Subcutaneous abdominal adipose tissue (tissue), 5 donors: Measurements from ENCODE around the gene PPARD.

Source experiments
- H3K27ac ChIP-seq: one replicate; pipeline ENCODE4 v1.7.0; 2013; ENCODE audit warnings: low read depth, mild to moderate bottlenecking, inconsistent platforms, low read length, moderate library complexity
- H3K27me3 ChIP-seq, 5 donors: one replicate each; pipeline ENCODE4 v1.7.0; 2013; ENCODE audit warnings: low read length in 5 of 5, inconsistent platforms in 1 of 5; ENCODE audit not compliant: control insufficient read depth in 5 of 5, insufficient read depth in 4 of 5
- H3K36me3 ChIP-seq, 5 donors: one replicate each; pipeline ENCODE4 v1.7.0; 2013; ENCODE audit warnings: low read length in 5 of 5; ENCODE audit not compliant: control insufficient read depth in 5 of 5, insufficient read depth in 5 of 5
- H3K4me1 ChIP-seq, 5 donors: one replicate each; pipeline ENCODE4 v1.7.0; 2013; ENCODE audit warnings: low read length in 5 of 5, mild to moderate bottlenecking in 3 of 5, moderate library complexity in 1 of 5; ENCODE audit not compliant: control insufficient read depth in 5 of 5, insufficient read depth in 5 of 5
- H3K4me3 ChIP-seq, 5 donors: one replicate each; pipeline ENCODE4 v1.7.0; 2013; ENCODE audit warnings: low read length in 5 of 5, low read depth in 1 of 5
- H3K9ac ChIP-seq, 5 donors: one replicate each; pipeline ENCODE4 v1.7.0; 2013; ENCODE audit warnings: low read length in 5 of 5, mild to moderate bottlenecking in 4 of 5, moderate library complexity in 3 of 5
- H3K9me3 ChIP-seq, 5 donors: one replicate each; pipeline ENCODE4 v1.7.0; 2013; ENCODE audit warnings: low read length in 5 of 5; ENCODE audit not compliant: control insufficient read depth in 5 of 5
- donor health status: healthy.
- donor health status: healthy.
- donor health status: healthy.
- donor health status: healthy.
- donor health status: healthy.

The PPARD gene

DNA sequence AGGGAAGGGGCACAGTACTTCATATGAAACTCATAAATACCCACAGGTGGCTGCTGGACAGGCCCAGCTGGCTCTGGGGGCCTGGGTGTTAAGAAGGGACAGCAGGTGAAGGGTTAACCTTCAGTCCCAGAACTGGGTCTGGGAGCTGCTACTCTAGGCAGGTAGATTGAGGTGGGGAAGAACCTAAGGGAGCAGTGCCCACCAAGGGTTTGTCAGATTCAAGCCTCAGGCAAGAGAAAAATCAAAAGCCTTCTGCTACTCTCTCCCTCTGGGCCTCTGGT is 131.4 kb downstream of the PPARD start:
- Histone ChIP-seq H3K27ac (no peak overlapping the region), H3K9me3 (no peaks in the 10 kb centered on the region), H3K27me3 (no peaks in the 10 kb centered on the region), H3K36me3 (peaks cover 5 to 84% (median 48%) of the 10 kb centered on the region in 5 donors), H3K4me1 (peaks cover 0 to 31% (median 17%) of the 10 kb centered on the region in 5 donors), H3K9ac (no peak overlapping the region), H3K4me3 (no peak overlapping the region)

DNA sequence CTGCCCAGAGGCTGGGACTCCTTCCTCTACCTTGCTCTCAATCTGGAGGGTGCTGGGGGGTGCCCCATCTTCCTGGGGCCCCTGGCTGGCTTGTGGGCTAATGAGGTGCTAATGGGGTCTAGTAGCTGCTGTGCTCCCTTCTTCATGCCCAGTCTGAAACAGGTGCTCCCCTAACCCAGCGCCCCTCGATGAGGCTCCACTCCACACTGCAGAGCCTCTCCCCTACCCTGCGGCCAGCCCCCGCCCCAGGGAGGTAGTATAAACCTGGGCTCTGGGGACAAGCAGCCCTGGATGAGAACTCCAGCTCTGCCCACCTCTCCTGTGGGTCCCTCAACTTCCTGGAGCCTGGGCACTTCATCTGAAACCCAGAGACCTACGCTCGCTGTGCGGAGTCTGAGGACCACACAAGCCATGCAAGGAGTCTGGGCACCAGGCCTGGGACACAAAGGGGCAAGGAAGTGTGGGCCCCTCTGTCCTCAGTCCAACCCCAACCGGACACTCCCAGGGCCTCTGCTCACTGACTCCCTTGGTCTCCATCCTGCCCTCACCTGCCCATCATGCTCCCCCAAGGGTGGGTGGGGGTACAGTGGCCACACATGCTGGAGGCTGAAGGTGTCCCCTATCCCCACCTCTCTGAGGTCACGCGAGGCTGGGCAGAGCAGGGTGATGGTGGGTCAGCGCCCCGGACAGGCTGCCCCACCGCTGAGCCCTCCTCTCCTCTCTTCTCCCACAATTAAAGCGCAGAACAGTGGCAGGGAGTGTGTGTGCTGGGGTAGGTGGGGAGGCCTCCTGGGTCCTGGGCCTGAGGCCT is 132.0 kb downstream of the PPARD start:
- H3K27ac ChIP-seq, result no peak overlapping the region
- H3K27me3 ChIP-seq, result no peaks in the 10 kb centered on the region
- H3K4me3 ChIP-seq, result no peak overlapping the region
- peaks cover 0 to 26% (median 11%) of the 10 kb centered on the region in 5 donors for H3K4me1 ChIP-seq
- H3K36me3 ChIP-seq, result peaks cover 5 to 88% (median 50%) of the 10 kb centered on the region in 5 donors
- H3K9ac ChIP-seq, result no peak overlapping the region
- H3K9me3 ChIP-seq, result no peaks in the 10 kb centered on the region

DNA sequence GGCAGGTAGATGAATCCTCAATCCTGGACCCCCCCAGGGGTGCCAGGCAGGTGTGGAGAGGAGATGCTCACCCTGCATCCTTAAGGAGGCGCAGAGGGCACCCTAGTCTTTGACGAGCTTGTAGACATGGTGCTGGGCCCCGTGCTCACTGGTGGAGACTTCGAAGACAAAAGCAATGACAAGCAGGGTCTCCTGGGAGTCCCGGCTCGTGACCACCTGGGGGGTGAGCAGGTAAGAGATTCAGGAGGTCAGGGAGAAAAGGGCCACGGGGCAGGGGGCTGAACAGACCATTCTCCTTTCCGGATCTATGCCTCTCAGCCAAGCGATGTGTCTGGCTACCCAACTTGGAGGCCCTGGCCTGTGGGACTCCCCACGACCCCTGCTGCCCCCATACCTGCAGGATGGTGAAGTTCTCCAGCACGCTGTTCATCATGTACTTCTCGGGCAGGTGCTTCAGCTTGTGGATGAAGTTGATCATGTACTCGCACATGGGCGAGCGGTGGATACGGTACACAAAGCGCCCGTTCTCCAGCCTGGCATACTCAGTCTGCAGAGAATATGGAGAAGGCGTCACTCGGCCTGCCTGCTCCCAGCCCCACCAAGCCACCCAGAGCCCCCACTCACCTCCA is 132.7 kb downstream of the PPARD start:
- H3K4me3 ChIP-seq, result no peak overlapping the region
- peaks cover 5 to 88% (median 46%) of the 10 kb centered on the region in 5 donors for H3K36me3 ChIP-seq
- H3K9me3 ChIP-seq, result no peaks in the 10 kb centered on the region
- no peaks in the 10 kb centered on the region for H3K27me3 ChIP-seq
- no peak overlapping the region for H3K9ac ChIP-seq
- H3K4me1 ChIP-seq, result peaks cover 0 to 18% (median 4%) of the 10 kb centered on the region in 5 donors
- H3K27ac ChIP-seq, result no peak overlapping the region

DNA sequence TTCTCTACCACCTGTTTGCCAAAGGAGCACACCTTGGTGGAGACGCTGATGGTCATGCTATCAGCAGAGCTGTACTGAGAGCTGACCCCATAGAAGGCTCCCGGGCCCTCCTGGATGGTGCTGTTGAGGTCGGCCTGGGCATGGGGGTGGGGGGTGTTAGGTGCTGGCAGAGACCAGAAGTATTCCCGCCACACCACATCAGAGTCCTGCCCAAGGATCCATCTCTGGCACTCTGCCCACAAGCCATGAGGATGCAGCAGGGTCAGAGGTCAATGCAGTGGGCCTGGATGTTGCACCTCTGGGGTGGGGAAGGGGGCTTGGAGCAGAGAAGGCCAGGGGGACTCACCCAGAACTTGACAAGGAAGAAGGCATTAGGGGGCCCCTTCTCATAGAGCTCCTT is 133.2 kb downstream of the PPARD start:
- Histone ChIP-seq H3K9ac (no peak overlapping the region), H3K9me3 (no peaks in the 10 kb centered on the region), H3K27ac (no peak overlapping the region), H3K27me3 (no peaks in the 10 kb centered on the region), H3K4me1 (peaks cover 0 to 14% (median 0%) of the 10 kb centered on the region in 5 donors), H3K36me3 (peaks cover 5 to 88% (median 41%) of the 10 kb centered on the region in 5 donors), H3K4me3 (no peak overlapping the region)

DNA sequence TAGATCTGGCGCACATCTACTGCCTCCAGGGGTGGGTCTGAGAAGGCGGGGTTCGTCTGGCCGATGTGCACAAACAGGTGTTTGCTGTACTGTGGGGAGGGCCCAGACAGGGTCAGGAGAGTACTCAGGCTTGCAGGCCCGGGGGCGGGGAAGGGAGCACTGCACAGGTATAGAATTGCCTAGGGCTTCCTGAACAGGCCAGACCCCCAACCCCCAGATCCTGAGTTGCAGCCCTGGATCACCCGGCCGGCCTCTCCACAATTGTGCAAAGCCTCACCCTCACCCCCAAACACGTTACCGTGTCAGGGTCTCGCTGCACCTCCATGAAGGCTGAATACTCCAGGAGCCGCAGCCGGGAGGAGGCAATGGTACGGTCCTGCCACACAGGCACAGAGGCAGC is 133.6 kb downstream of the PPARD start:
- Histone ChIP-seq H3K9ac (no peak overlapping the region), H3K36me3 (peaks cover 3 to 85% (median 38%) of the 10 kb centered on the region in 5 donors), H3K27ac (no peak overlapping the region), H3K9me3 (no peaks in the 10 kb centered on the region), H3K4me1 (peaks cover 0 to 10% (median 0%) of the 10 kb centered on the region in 5 donors), H3K4me3 (no peak overlapping the region), H3K27me3 (no peaks in the 10 kb centered on the region)

DNA sequence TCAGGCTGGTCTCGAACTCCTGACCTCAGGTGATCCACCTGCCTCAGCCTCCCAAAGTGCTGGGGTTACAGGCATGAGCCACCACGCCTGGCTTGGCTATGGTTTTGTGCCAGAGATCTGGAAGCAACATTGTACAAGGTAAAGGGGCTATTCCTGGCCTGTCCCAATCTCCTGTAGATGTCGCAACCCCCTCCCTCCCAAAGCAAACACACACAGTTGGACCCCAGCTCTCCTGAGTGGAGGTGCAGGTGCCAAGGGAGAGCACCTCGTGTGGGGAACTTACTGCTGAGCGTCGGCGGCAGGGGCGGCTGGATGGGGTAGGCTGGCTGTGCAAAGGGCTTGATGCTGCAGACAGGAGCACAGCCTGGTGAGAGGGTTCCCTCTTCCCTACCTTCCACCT is 134.7 kb downstream of the PPARD start:
- H3K4me1 ChIP-seq, result peaks cover 0 to 4% (median 0%) of the 10 kb centered on the region in 5 donors
- H3K9me3 ChIP-seq, result no peaks in the 10 kb centered on the region
- H3K27ac ChIP-seq, result no peak overlapping the region
- H3K9ac ChIP-seq, result no peak overlapping the region
- H3K27me3 ChIP-seq, result no peaks in the 10 kb centered on the region
- H3K36me3 ChIP-seq, result peaks cover 3 to 75% (median 34%) of the 10 kb centered on the region in 5 donors
- no peak overlapping the region for H3K4me3 ChIP-seq
